HEK293 (cell line): Measurements from ENCODE around the gene GPR157.

Experiments used
- CTCF ChIA-PET: fragments of 350-600 bp; formaldehyde crosslinking; extraction: SDS; loops from one replicate; lab custom pipeline; 2021; ENCODE audit warnings: antibody characterized with exemption; lab: Yijun Ruan, JAX
- POLR2A ChIA-PET: fragments of 300-600 bp; formaldehyde crosslinking; extraction: SDS; loops from one replicate; lab custom pipeline; 2020; ENCODE audit warnings: antibody characterized with exemption, inconsistent platforms; lab: Yijun Ruan, JAX
- H3K27ac ChIP-seq: fragments of 200-500 bp; sonication (Bioruptor generic); 2 replicates; pipeline ENCODE4 v1.5.1; 2014; ENCODE audit warnings: low read depth, low read length, control low read depth, inconsistent platforms; ENCODE audit errors: extremely low read depth
- H3K36me3 ChIP-seq, 2 experiments: fragments of 200-500 bp in 1 of 2; sonication (Bioruptor generic) in 1 of 2; 1 replicate in 1 of 2; 2 replicates in 1 of 2; pipeline ENCODE4 v1.5.1; 2014 to 2017; ENCODE audit warnings: inconsistent platforms in 2 of 2, low read length in 2 of 2; ENCODE audit not compliant: control insufficient read depth in 2 of 2, insufficient read depth in 1 of 2
- H3K4me1 ChIP-seq: fragments of 200-500 bp; sonication (Bioruptor generic); 2 replicates; pipeline ENCODE4 v1.5.1; 2014; ENCODE audit warnings: mild to moderate bottlenecking, low read length, inconsistent platforms; ENCODE audit not compliant: control insufficient read depth, insufficient read depth
- H3K4me3 ChIP-seq: 2 replicates; pipeline ENCODE4 v1.5.1; 2011; ENCODE audit warnings: low read depth, mild to moderate bottlenecking, control low read depth, low read length, moderate library complexity
- H3K9me3 ChIP-seq: fragments of 200-500 bp; sonication (Bioruptor generic); 2 replicates; pipeline ENCODE4 v1.5.1; 2014; ENCODE audit warnings: low read depth, low read length, inconsistent platforms; ENCODE audit not compliant: control insufficient read depth, insufficient read depth
- BCL11A ChIP-seq: fragments of 450-650 bp; formaldehyde crosslinking; IDR thresholded peaks from 2 replicates; pipeline ENCODE4 v1.5.1; 2016; ENCODE audit warnings: low read depth, missing biosample characterization, missing genetic modification characterization
- MEIS1 ChIP-seq: sonication (generic); formaldehyde crosslinking; IDR thresholded peaks from 2 replicates; pipeline ENCODE4 v1.8.1; 2022; ENCODE audit warnings: missing genetic modification reagents, mild to moderate bottlenecking, borderline replicate concordance
- SCRT1 ChIP-seq: fragments of 450-650 bp; formaldehyde crosslinking; IDR thresholded peaks from 2 replicates; pipeline ENCODE4 v1.5.1; 2016; ENCODE audit warnings: missing biosample characterization, missing genetic modification characterization, borderline replicate concordance
- SCRT2 ChIP-seq: fragments of 450-650 bp; formaldehyde crosslinking; IDR thresholded peaks from 2 replicates; pipeline ENCODE4 v1.5.1; 2016; ENCODE audit warnings: missing biosample characterization, missing genetic modification characterization
- SETDB1 ChIP-seq: IDR thresholded peaks from one replicate; pipeline ENCODE4 v1.6.1; 2017; ENCODE audit warnings: mild to moderate bottlenecking, low read length, moderate library complexity, mixed read lengths; ENCODE audit not compliant: insufficient read length
- ZBTB8A ChIP-seq: fragments of 450-650 bp; formaldehyde crosslinking; IDR thresholded peaks from 2 replicates; pipeline ENCODE4 v1.5.1; 2016; ENCODE audit warnings: missing biosample characterization, missing genetic modification characterization
- ZNF121 ChIP-seq: fragments of 450-650 bp; formaldehyde crosslinking; IDR thresholded peaks from 2 replicates; pipeline ENCODE4 v1.5.1; 2016; ENCODE audit warnings: missing biosample characterization, missing genetic modification characterization
- ZNF366 ChIP-seq: fragments of 450-650 bp; formaldehyde crosslinking; conservative IDR thresholded peaks from 2 replicates; pipeline ENCODE4 v1.5.1; 2016; ENCODE audit warnings: missing biosample characterization, missing genetic modification characterization
- ZNF623 ChIP-seq: fragments of 450-650 bp; formaldehyde crosslinking; IDR thresholded peaks from 2 replicates; pipeline ENCODE4 v1.5.1; 2016; ENCODE audit warnings: missing biosample characterization, missing genetic modification characterization
- TF ChIP-seq, protein P1 (sequence below): fragments of 450-650 bp; formaldehyde crosslinking; IDR thresholded peaks from 2 replicates; pipeline ENCODE4 v1.5.1; 2016; ENCODE audit warnings: missing biosample characterization, missing genetic modification characterization
- TF ChIP-seq, protein P2 (sequence below): fragments of 450-650 bp; formaldehyde crosslinking; IDR thresholded peaks from 2 replicates; pipeline ENCODE4 v1.5.1; 2016; ENCODE audit warnings: missing biosample characterization, missing genetic modification characterization

The GPR157 gene

DNA sequence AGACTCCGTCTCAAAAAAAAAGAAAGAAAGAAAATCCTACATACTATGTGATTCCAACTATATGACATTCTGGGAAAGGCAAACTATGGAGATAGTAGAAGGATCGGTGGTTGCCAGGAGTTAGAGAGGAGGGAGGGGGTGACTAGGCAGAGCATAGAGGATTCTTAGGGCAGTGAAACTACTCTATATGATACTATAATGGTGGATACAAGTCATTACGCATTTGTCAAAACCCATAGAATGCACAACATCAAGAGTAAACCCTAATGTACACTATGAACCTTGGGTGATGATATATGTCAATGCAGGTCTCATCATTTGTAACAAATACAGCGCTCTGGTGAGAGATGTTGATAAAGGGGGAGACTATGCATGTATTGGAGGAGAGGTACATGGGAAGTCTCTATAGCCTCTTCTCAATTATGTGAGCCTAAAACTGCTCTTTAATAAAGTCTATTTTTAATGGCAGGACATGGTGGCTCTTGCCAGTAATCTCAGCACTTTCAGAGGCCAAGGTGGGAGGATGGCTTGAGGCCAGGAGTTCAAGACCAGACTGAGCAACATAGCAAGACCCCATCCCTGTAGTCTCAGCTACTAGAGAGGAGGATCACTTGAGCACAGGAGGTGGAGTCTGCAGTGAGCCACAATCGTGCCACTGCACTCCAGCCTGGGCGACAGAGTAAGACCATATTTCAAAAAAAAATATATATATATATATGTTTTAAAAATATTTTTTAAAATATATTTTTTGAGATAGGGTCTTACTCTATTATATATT is 76.4 kb downstream of the GPR157 start:
- Histone ChIP-seq H3K4me1 (no peaks in the 10 kb centered on the region), H3K4me3 (no peak overlapping the region), H3K9me3 (no peaks in the 10 kb centered on the region), H3K27ac (no peak overlapping the region), H3K36me3 (no peaks in the 10 kb centered on the region)
- TF ChIP-seq ZNF623 (tag by site-specific recombination) = no peak
- no peak for TF ChIP-seq SETDB1
- TF ChIP-seq ZNF121 (tag by site-specific recombination) = 0 out of 2 replicates have a peak, but pooled peaks have one; percentile 10
- TF ChIP-seq MEIS1 (CRISPR knock-in tag) = no peak
- TF ChIP-seq, protein P1, sequence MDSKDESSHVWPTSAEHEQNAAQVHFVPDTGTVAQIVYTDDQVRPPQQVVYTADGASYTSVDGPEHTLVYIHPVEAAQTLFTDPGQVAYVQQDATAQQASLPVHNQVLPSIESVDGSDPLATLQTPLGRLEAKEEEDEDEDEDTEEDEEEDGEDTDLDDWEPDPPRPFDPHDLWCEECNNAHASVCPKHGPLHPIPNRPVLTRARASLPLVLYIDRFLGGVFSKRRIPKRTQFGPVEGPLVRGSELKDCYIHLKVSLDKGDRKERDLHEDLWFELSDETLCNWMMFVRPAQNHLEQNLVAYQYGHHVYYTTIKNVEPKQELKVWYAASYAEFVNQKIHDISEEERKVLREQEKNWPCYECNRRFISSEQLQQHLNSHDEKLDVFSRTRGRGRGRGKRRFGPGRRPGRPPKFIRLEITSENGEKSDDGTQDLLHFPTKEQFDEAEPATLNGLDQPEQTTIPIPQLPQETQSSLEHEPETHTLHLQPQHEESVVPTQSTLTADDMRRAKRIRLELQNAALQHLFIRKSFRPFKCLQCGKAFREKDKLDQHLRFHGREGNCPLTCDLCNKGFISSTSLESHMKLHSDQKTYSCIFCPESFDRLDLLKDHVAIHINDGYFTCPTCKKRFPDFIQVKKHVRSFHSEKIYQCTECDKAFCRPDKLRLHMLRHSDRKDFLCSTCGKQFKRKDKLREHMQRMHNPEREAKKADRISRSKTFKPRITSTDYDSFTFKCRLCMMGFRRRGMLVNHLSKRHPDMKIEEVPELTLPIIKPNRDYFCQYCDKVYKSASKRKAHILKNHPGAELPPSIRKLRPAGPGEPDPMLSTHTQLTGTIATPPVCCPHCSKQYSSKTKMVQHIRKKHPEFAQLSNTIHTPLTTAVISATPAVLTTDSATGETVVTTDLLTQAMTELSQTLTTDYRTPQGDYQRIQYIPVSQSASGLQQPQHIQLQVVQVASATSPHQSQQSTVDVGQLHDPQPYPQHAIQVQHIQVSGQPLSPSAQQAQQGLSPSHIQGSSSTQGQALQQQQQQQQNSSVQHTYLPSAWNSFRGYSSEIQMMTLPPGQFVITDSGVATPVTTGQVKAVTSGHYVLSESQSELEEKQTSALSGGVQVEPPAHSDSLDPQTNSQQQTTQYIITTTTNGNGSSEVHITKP (tag by site-specific recombination) = no peak
- ChIA-PET CTCF (interaction anchor here (0.7 kb wide), 1 partner anchor 367 kb away, joined by 6 read pairs; no protein-coding TSS in a partner anchor), POLR2A (no interaction called here)

DNA sequence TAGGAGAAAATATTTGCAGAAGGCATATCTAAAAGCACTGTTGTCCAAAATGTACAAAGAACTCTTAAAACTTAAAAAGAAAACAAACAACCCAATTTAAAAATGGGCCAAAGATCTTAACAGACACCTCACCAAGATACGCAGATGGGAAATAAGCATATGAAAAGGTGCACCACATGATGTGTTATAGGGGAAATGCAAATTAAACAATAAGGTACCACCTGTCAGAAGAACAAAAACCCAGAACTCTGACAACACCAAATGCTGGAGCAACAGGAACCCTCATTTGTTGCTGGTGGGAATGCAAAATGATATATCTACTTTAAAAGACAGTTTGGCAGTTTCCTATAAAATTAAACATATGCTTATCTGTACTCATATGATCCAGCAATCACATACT is 77.5 kb downstream of the GPR157 start:
- ChIA-PET POLR2A (no interaction called here), CTCF (no interaction called here)
- no peaks in the 10 kb centered on the region for H3K9me3 ChIP-seq
- no peak overlapping the region for H3K27ac ChIP-seq
- no peaks in the 10 kb centered on the region for H3K36me3 ChIP-seq
- 0 out of 2 replicates have a peak, but pooled peaks have one; percentile 9 for TF ChIP-seq SCRT1
- TF ChIP-seq ZNF366 (tag by site-specific recombination) = 0 out of 2 replicates have a peak, but pooled peaks have one; percentile 4
- peak; percentile 47; the same call in 1 of the 2 replicates for TF ChIP-seq SCRT2 (tag by site-specific recombination)
- TF ChIP-seq, protein P2, sequence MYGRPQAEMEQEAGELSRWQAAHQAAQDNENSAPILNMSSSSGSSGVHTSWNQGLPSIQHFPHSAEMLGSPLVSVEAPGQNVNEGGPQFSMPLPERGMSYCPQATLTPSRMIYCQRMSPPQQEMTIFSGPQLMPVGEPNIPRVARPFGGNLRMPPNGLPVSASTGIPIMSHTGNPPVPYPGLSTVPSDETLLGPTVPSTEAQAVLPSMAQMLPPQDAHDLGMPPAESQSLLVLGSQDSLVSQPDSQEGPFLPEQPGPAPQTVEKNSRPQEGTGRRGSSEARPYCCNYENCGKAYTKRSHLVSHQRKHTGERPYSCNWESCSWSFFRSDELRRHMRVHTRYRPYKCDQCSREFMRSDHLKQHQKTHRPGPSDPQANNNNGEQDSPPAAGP (tag by site-specific recombination) = no peak
- TF ChIP-seq BCL11A (tag by site-specific recombination) = no peak
- H3K4me1 ChIP-seq = no peaks in the 10 kb centered on the region
- no peak overlapping the region for H3K4me3 ChIP-seq

DNA sequence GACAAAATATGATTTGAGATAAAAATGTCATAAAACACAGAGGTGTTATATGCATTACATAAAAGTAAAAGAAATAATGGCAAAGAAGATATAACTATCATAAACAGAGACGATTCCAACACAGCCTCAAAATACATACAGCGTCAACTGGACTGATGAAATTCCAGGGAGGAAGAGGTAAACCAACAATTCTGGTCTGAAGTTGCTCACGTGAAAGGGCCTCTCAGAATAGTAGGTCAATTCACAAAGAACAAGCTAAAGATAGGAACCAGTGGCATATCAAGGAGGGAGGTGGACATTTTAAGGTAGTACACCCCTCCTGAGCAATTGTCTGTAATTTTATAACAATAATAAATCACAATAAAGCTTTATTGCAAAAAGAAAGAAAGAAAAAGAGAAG is 78.1 kb downstream of the GPR157 start:
- Histone ChIP-seq H3K9me3 (no peaks in the 10 kb centered on the region), H3K27ac (no peak overlapping the region), H3K4me3 (no peak overlapping the region), H3K36me3 (no peaks in the 10 kb centered on the region), H3K4me1 (no peaks in the 10 kb centered on the region)
- TF ChIP-seq ZBTB8A (tag by site-specific recombination) = no peak
- CTCF ChIA-PET = interaction anchor here (0.6 kb wide), 1 partner anchor 309 kb away, joined by 3 read pairs; no protein-coding TSS in a partner anchor
- POLR2A ChIA-PET = no interaction called here
